GM12801 (cell line): ENCODE data around the gene TALDO1.

ENCODE experiments used
- CTCF ChIP-seq: IDR thresholded peaks from one replicate; pipeline ENCODE4 v1.5.1; 2011; ENCODE audit warnings: control low read depth; ENCODE audit not compliant: insufficient read length; ENCODE audit errors: extremely low read depth

Gene TALDO1

GRCh38 chr11:808427-809286 is 61.4 kb downstream of the TALDO1 start:
- TF ChIP-seq CTCF: no peak

- TF ChIP-seq CTCF: no peak
Measured at GRCh38 chr11:809287-810039, 62.2 kb downstream of the TALDO1 start, which contains the start of gene RPLP2. TSS of gene RPLP2 (plus strand) at chr11:809967. CDS start at chr11:810235, 268 bp downstream.

- TF ChIP-seq CTCF: no peak
Measured at GRCh38 chr11:810040-810567, 62.8 kb downstream of the TALDO1 start.

GRCh38 chr11:811446-812245 is 64.4 kb downstream of the TALDO1 start:
- TF ChIP-seq CTCF: no peak

GRCh38 chr11:812390-812789 is 65.1 kb downstream of the TALDO1 start:
- TF ChIP-seq CTCF: no peak

GRCh38 chr11:813072-813455 is 65.8 kb downstream of the TALDO1 start:
- no peak for TF ChIP-seq CTCF
